CD4-positive, alpha-beta T cell (primary cell): ENCODE results near the gene ATXN7L3. TPM values are rescaled to one million over a fixed set of nuclear protein-coding genes. Genes with fewer than 3 reads are reported as not detected.

Experiments used
- ATAC-seq: fragments of 200-7000 bp; cut with Tn5 transposase; one replicate; pipeline ENCODE4 v1.10.0; 2022; ENCODE audit warnings: mild to moderate bottlenecking; ENCODE audit not compliant: poor library complexity
- CTCF ChIA-PET: fragments of 350-600 bp; sonication (Branson Sonifier 250); formaldehyde crosslinking; loops from one replicate; lab custom pipeline; 2021; ENCODE audit warnings: antibody characterized with exemption, inconsistent platforms; lab: Charles Lee
- POLR2A ChIA-PET: fragments of 350-600 bp; sonication (Branson Sonifier 250); formaldehyde crosslinking; loops from one replicate; lab custom pipeline; 2021; ENCODE audit warnings: antibody characterized with exemption, inconsistent platforms; lab: Charles Lee
- DNase-seq, 14 experiments: peaks; one replicate each; pipeline ENCODE4 v3.0.0-alpha.2; 2013 to 2020; ENCODE audit warnings: mixed read lengths in 2 of 14
- H3K27ac ChIP-seq, 2 donors: one replicate each; pipeline versions ENCODE4 v1.5.1 to v1.7.0; 2013; ENCODE audit warnings: low read length in 2 of 2, low read depth in 1 of 2, mild to moderate bottlenecking in 1 of 2
- H3K27me3 ChIP-seq, 2 experiments: 1 replicate in 1 of 2; 2 replicates in 1 of 2; pipeline versions ENCODE4 v1.6.1 to v1.7.0; 2013; ENCODE audit warnings: low read length in 2 of 2, control low read depth in 1 of 2, mild to moderate bottlenecking in 1 of 2, moderate library complexity in 1 of 2; ENCODE audit not compliant: insufficient read depth in 2 of 2, control insufficient read depth in 1 of 2
- H3K36me3 ChIP-seq: one replicate; pipeline ENCODE4 v1.6.1; 2013; ENCODE audit warnings: low read length, control low read depth; ENCODE audit not compliant: insufficient read depth
- H3K4me1 ChIP-seq: one replicate; pipeline ENCODE4 v1.6.1; 2013; ENCODE audit warnings: low read length, control low read depth; ENCODE audit not compliant: insufficient read depth
- H3K4me3 ChIP-seq: one replicate; pipeline ENCODE4 v1.5.1; 2013; ENCODE audit warnings: mild to moderate bottlenecking, low read length, moderate library complexity
- H3K9me3 ChIP-seq, 2 experiments: 1 replicate in 1 of 2; 2 replicates in 1 of 2; pipeline versions ENCODE4 v1.6.1 to v1.7.0; 2013; ENCODE audit warnings: low read length in 2 of 2, mild to moderate bottlenecking in 2 of 2, control low read depth in 1 of 2, moderate library complexity in 1 of 2; ENCODE audit not compliant: control insufficient read depth in 1 of 2, insufficient read depth in 1 of 2
- H3K27ac Mint-ChIP-seq: one replicate; pipeline ENCODE4 v1.8.0; 2020; ENCODE audit warnings: mixed read lengths
- H3K27me3 Mint-ChIP-seq: one replicate; pipeline ENCODE4 v1.8.0; 2021; ENCODE audit warnings: mixed read lengths
- H3K36me3 Mint-ChIP-seq: one replicate; pipeline ENCODE4 v1.8.0; 2021; ENCODE audit warnings: low read depth, mixed read lengths
- H3K4me1 Mint-ChIP-seq: one replicate; pipeline ENCODE4 v1.8.0; 2021; ENCODE audit warnings: low read depth, mixed read lengths
- H3K4me3 Mint-ChIP-seq: one replicate; pipeline ENCODE4 v1.8.0; 2020; ENCODE audit warnings: mild to moderate bottlenecking, mixed read lengths
- H3K9me3 Mint-ChIP-seq: one replicate; pipeline ENCODE4 v1.8.0; 2020; ENCODE audit warnings: mixed read lengths
- intact Hi-C, 2 experiments: fragments of 100-400 bp; cut with DNase I in 1 of 2; cut with micrococcal nuclease in 1 of 2; formaldehyde crosslinking; loops; one replicate each; pipeline versions ENCODE4 v1.15.1 to v1.9.0; 2023 to 2025; cut with DNase I, micrococcal nuclease
- total RNA-seq, 174 experiments: library from RNA in 2 of 174; stranded (reverse) in 2 of 174; gene quantifications; one replicate each; pipeline ENCODE4 v1.2.3 and lab custom pipeline; 2021 to 2026
- TF ChIP-seq, protein P1 (sequence below): fragments of 200-600 bp; IDR thresholded peaks from one replicate; pipeline ENCODE4 v1.8.0; 2022; ENCODE audit warnings: antibody characterized with exemption, mild to moderate bottlenecking

Gene ATXN7L3
- total RNA-seq, 2 experiments from 2014 or later: 85.2 to 99.2 TPM

DNA sequence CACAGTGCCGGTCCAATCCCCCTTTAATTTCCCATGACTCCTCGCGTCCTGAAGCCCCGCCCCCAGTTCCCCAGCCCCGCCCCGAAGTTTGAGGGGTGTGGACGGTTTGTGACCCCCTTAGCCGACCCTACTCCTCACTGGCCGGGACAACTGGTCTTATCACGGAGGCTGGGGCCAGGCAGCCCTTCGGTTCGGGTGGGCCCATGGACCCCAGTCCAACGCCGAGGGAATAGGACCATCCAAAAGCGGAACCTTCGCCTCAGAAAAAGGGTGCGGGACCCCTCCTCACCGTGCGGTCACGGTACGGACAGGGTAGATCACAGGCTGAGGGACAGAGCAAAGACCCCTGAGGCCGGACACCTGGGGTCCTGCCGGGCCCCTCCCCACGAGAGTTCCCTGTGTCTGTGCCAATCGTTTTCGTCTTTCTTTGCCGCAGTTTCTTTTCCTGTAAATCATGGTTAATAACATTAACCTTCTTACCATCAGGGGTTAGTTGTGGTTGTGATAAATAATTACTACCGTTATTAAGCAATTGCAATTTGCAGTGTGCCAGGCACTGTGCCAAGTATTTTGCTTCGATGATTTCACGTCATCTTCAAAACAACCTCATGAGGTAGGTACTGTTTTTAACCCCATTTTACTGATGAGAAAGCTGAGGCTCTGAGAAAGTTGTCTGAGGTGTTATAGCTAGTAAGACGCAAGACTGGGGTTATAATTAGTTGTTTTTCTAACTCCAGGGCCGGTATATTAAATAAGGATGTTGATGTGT, 12.4 kb downstream of the ATXN7L3 start:
- TF ChIP-seq, protein P1, sequence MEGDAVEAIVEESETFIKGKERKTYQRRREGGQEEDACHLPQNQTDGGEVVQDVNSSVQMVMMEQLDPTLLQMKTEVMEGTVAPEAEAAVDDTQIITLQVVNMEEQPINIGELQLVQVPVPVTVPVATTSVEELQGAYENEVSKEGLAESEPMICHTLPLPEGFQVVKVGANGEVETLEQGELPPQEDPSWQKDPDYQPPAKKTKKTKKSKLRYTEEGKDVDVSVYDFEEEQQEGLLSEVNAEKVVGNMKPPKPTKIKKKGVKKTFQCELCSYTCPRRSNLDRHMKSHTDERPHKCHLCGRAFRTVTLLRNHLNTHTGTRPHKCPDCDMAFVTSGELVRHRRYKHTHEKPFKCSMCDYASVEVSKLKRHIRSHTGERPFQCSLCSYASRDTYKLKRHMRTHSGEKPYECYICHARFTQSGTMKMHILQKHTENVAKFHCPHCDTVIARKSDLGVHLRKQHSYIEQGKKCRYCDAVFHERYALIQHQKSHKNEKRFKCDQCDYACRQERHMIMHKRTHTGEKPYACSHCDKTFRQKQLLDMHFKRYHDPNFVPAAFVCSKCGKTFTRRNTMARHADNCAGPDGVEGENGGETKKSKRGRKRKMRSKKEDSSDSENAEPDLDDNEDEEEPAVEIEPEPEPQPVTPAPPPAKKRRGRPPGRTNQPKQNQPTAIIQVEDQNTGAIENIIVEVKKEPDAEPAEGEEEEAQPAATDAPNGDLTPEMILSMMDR: no peak
- peak; percentile 60 for ATAC-seq
- no peaks in the 10 kb centered on the region for H3K27me3 Mint-ChIP-seq
- H3K4me1 Mint-ChIP-seq: peaks cover 49% of the 10 kb centered on the region
- peaks cover 48% of the 10 kb centered on the region for H3K36me3 Mint-ChIP-seq
- Histone ChIP-seq H3K9me3 (no peaks in the 10 kb centered on the region), H3K36me3 (peaks cover 35% of the 10 kb centered on the region), H3K27me3 (no peaks in the 10 kb centered on the region), H3K4me1 (peaks cover 56% of the 10 kb centered on the region), H3K4me3 (peak overlapping the region; percentile 90), H3K27ac (peak overlapping the region; percentile 97 to 99)
- H3K27ac Mint-ChIP-seq: peak overlapping the region; percentile 96
- intact Hi-C loops: loop anchor here (1.0 to 5.0 kb wide), 5 partner anchors 47 to 180 kb away; partner anchors contain the start of genes HDAC5 (in 2 of the 2), HROB (in 1 of the 2), LSM12 (in 1 of the 2) and SLC25A39 (in 1 of the 2)
- POLR2A ChIA-PET: interaction anchor here (0.6 to 5.5 kb wide), 27 partner anchors 13 to 1016 kb away, joined by 3 to 99 read pairs (median 7); partner anchors contain the start of genes ATXN7L3, FAM171A2, GRN and HDAC5
- H3K4me3 Mint-ChIP-seq: peak overlapping the region; percentile 98
- no peaks in the 10 kb centered on the region for H3K9me3 Mint-ChIP-seq
- CTCF ChIA-PET: interaction anchor here (0.9 to 6.5 kb wide), 8 partner anchors 12 to 144 kb away, joined by 3 to 37 read pairs (median 3); partner anchors contain the start of genes ATXN7L3 and UBTF
- peak in 8 of 14 experiments; percentile 13 to 78 (median 39) for DNase-seq

DNA sequence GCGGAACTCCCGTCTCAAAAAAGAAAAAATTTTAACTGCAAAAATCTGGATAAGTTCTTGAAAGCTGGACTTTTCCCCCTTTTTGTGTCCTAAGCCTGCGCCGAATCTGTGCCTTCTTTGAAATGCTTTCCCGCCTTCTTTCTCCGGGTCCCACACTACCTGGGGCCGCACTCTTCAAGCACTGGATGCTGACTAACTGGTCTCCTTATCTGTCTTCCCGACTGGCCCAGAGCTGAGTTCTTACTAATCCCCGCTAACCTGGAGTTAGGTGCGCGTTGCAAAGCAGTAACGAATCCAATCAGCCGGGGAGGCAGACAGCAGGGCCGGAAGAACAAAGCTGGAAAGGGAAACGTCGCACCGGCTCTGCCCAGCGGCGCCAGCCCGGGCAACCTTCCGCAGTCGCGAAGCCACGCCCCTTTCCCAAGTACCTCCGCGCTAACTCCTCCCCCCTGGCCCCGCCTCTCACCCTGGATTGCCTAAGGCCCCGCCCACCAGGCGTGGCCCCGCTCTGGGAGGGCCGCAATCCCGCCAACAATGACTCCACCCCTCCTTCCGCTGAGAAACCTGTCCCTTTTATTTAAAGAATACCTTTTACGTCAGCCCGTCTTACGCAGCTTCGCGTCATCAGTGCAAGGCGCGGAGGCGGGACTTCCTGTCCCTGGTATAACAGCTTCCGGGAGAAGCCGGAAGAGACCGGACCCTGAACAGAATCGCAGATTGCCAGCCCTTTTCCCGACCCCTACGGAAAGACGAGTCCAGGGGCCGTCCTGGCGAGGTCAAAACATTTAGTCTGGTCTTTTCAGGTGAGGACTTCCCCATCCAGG, 13.2 kb downstream of the ATXN7L3 start, which contains the start of gene TMUB2:
TSS of gene TMUB2 (plus strand) at position 666 of the 824 bp plus-strand sequence. CDS start 737 bp downstream, outside the sequence.
- ChIA-PET CTCF (interaction anchor here (0.9 to 6.5 kb wide), 11 partner anchors 13 to 168 kb away, joined by 3 to 37 read pairs (median 3); partner anchors contain the start of genes ATXN7L3, GRN and UBTF), POLR2A (interaction anchor here (0.7 to 5.5 kb wide), 30 partner anchors 11 to 1015 kb away, joined by 3 to 99 read pairs (median 6); partner anchors contain the start of genes ATXN7L3, FAM171A2, GRN and HDAC5)
- Histone ChIP-seq H3K9me3 (no peaks in the 10 kb centered on the region), H3K4me1 (peaks cover 64% of the 10 kb centered on the region), H3K27ac (peak within 1 kb of the TSS; percentile 97 to 99), H3K36me3 (peaks cover 42% of the 10 kb centered on the region), H3K4me3 (peak within 1 kb of the TSS; percentile 90), H3K27me3 (no peaks in the 10 kb centered on the region)
- no peaks in the 10 kb centered on the region for H3K9me3 Mint-ChIP-seq
- peak within 1 kb of the TSS; percentile 98 for H3K4me3 Mint-ChIP-seq
- peak within 1 kb of the TSS; percentile 96 for H3K27ac Mint-ChIP-seq
- ATAC-seq: peak; percentile 92
- intact Hi-C loops: loop anchor here (1.0 to 5.0 kb wide), 7 partner anchors 12 to 179 kb away; partner anchors contain the start of genes HDAC5 (in 2 of the 2), HROB (in 2 of the 2), LSM12 (in 1 of the 2) and SLC25A39 (in 1 of the 2)
- H3K36me3 Mint-ChIP-seq: peaks cover 53% of the 10 kb centered on the region
- H3K4me1 Mint-ChIP-seq: peaks cover 54% of the 10 kb centered on the region
- peak; percentile 99 to 100 (median 99) for DNase-seq
- TF ChIP-seq, protein P1: no peak
- H3K27me3 Mint-ChIP-seq: no peaks in the 10 kb centered on the region
